Measurements from ENCODE around the gene DNAJC27.

Gene DNAJC27

DNA sequence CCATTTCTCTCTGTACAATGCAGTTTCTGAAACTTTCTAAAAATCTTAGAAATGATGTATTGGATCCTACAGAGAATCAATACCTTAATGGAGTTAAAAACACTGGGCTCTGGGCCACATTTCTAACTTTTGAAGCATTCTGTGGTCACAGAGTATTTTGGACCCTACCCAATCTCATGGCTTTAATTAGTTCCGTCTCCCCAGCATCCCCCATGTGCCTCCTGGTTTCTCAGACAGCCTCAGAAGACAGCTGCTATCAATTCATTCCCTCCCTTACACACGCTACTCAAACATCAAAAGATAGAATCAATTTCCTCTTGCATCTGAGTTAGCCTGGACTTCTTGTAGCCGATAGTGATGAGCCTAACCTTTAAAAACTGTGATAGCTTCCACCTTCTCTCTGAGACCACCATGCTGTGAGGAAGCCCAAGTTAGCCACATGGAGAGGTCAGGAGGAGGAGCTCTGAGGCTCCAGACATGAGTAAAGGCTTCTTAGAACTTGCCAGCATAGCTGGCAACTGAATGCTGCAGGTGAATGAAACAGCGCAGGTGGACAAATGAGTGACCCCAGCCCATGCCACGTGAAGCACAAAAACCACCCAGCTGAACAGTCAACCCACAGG is 62.1 kb downstream of the DNAJC27 start:
- in situ Hi-C loops (cut with MboI; ENCODE audit: low sequenced_read_pairs) = no loop called here

GRCh38 chr2:24908461-24908901 is 63.3 kb downstream of the DNAJC27 start:
- in situ Hi-C loops (cut with MboI; ENCODE audit: low sequenced_read_pairs) = no loop called here

GRCh38 chr2:24907116-24907515 is 64.6 kb downstream of the DNAJC27 start:
- in situ Hi-C loops (cut with MboI; ENCODE audit: low sequenced_read_pairs) = no loop called here

- in situ Hi-C loops (cut with MboI; ENCODE audit: low sequenced_read_pairs) = no loop called here
Observed at GRCh38 chr2:24906466-24906865, 65.3 kb downstream of the DNAJC27 start.

DNA sequence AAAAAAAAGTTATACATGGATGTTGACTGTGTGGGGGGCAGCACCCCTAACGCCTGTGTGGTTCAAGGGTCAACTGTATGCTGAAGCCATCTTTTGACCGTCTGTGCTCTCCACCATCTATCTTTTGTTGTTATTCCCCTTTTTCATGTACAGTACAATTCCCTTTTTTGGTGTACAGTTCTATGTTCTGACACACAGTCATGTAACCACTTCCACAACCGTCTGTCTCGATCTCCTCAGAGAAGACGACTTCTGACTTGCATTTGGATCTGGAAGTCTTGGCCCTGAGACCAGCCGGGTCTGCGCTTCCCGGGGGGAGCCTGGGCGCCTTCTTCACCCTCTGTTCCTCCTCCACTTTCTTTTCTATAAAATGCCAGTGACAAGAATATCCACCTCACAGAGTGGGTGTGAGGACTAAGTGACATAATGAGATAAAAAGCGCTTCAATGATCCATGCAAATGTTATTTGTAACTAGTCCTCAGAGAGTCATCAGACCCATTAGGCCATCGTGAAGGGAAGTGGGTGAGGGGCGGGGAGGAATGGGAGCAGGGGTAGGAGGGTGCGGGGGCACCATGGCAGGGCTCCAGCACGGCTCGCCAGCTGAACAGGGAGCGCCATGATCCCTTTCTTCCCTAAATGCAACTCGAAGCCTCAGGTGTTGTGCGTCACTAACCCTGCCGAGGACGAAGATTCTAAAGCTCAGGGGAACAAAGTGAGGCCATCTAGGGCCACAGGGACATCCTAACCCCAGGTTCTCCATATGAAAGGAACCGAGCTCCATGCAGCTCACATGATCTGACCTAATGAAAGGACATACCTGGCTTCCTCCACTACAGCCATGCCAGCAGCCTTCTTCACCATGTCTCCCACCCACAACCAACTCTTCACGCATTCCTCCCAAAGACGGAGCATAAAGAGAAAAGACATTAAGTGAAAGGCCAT is 68.3 kb downstream of the DNAJC27 start:
- in situ Hi-C loops (cut with MboI; ENCODE audit: low sequenced_read_pairs) = no loop called here

- in situ Hi-C loops (cut with MboI; ENCODE audit: low sequenced_read_pairs) = no loop called here
Observed at GRCh38 chr2:24899361-24899910, 72.3 kb downstream of the DNAJC27 start.

GRCh38 chr2:24898122-24899109 is 73.3 kb downstream of the DNAJC27 start:
- in situ Hi-C loops (cut with MboI; ENCODE audit: low sequenced_read_pairs) = no loop called here

DNA sequence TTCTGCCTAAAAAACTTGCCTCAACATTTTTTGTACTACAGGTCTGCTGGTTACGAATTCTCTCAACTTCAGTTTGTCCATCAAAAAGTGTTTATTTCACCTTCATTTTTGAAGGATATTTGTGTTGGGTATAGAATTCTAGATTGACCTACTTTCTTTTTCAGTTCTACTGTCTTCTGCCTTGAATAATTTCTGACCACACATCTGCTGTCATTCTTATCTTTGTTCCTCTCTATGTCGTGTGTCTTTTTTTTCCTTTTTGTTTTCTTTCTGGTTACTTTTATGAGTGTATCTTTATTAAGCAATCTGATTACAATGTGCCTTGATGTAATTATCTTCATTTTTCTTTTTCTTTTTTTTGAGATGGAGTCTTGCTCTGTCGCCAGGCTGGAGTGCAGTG is 77.0 kb downstream of the DNAJC27 start:
- in situ Hi-C loops (cut with MboI; ENCODE audit: low sequenced_read_pairs) = no loop called here

DNA sequence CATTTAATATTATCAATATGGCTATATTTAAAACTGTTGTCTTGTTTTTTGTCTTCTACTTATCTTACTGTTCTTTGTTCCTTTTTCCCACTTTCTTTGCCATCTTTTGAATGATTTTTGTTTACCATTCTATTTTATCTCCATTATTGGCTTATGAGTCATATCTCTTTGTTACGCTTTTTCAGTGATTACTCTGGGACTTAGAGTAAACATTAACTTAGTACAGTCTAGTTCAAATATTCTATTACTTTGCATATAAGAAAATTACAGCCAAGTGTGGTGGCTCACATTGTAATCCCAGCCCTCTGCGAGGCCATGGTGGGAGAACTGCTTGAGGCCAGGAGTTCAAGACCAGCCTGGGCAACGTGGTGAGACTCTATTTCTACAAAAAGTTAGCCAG is 77.8 kb downstream of the DNAJC27 start:
- in situ Hi-C loops (cut with MboI; ENCODE audit: low sequenced_read_pairs) = no loop called here

All from HL-60/S4 (cell line).